ENCODE results near the gene PIK3CA.

DNA sequence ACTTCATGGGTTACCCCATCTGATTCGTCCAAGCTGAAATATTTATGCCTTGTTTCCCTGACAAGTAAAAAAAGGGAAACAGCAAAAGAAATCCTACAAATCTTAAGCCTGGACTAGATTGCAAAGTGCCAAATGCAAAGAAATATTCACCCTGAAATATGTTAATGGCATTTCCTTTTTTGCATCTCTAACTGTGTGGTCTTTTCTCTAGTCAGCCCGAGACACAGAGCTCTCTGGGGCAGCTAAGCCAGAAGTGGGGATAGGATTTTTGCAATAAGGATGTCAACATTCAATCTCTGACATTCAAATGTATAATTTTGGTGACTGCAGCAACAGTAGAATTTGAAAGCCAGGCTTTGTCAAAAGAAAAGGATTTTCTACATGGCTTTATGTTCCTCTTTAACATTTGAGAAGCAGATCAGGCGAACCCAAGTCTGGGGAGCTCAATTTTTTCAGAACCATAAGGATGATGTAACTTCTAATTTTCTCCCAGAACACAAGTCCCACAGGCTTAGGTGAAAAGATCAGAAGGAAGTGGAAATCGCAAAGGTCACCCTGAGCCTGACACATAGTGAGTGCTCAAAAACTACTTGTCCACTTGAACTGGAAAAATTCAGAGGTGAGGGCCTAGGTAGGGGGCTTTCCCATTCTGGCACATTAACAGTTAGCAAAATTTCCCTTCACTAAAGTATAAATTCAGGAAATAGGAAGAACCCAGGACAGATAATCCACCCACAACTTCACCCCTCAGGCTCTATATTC is 131.0 kb downstream of the PIK3CA start:
- TF ChIP-seq POLR2AphosphoS5 (IDR thresholded peaks at IDR 0.05; ENCODE audit: low read depth, low read length) (no peak), REST (IDR thresholded peaks at IDR 0.05; ENCODE audit: insufficient read depth in 1 of 2, low read depth in 2 of 2, low read length in 2 of 2) (no peak), SIN3A (IDR thresholded peaks at IDR 0.05; ENCODE audit: borderline replicate concordance, insufficient read depth, low read length) (no peak), TAF1 (IDR thresholded peaks at IDR 0.05; ENCODE audit: borderline replicate concordance, insufficient read depth, low read length) (no peak), FOXP2 (optimal IDR thresholded peaks at IDR 0.05; ENCODE audit: borderline replicate concordance, extremely low read depth, extremely low read length, insufficient read depth) (no peak)
